Activated CD4-positive, alpha-beta T cell treated with anti-CD3 and anti-CD28 coated beads for 36 hours (primary cell): ENCODE data around the gene PTCRA. TPM values are rescaled to one million over a fixed set of nuclear protein-coding genes. Genes with fewer than 3 reads are reported as not detected.

Source experiments
- ATAC-seq: fragments of 200-7000 bp; cut with Tn5 transposase; one replicate; pipeline ENCODE4 v1.10.0; 2021; ENCODE audit warnings: mild to moderate bottlenecking, moderate library complexity
- CTCF ChIA-PET: fragments of 350-600 bp; sonication (Branson Sonifier 250); formaldehyde crosslinking; loops from one replicate; lab custom pipeline; 2021; ENCODE audit warnings: antibody characterized with exemption; lab: Charles Lee
- POLR2A ChIA-PET: fragments of 350-600 bp; sonication (Branson Sonifier 250); formaldehyde crosslinking; loops from one replicate; lab custom pipeline; 2021; ENCODE audit warnings: antibody characterized with exemption, inconsistent platforms; lab: Charles Lee
- DNase-seq: peaks from one replicate; pipeline ENCODE4 v3.0.0-alpha.2; 2020
- H3K27ac Mint-ChIP-seq: one replicate; pipeline ENCODE4 v1.8.0; 2021; ENCODE audit warnings: mixed read lengths
- H3K27me3 Mint-ChIP-seq: one replicate; pipeline ENCODE4 v1.8.0; 2021; ENCODE audit warnings: mixed read lengths
- H3K36me3 Mint-ChIP-seq: one replicate; pipeline ENCODE4 v1.8.0; 2021; ENCODE audit warnings: low read depth, mixed read lengths
- H3K4me1 Mint-ChIP-seq: one replicate; pipeline ENCODE4 v1.8.0; 2021; ENCODE audit warnings: mixed read lengths
- H3K4me3 Mint-ChIP-seq: one replicate; pipeline ENCODE4 v1.8.0; 2021; ENCODE audit warnings: mild to moderate bottlenecking, moderate library complexity, mixed read lengths
- H3K9me3 Mint-ChIP-seq: one replicate; pipeline ENCODE4 v1.8.0; 2021; ENCODE audit warnings: low read depth, mixed read lengths
- intact Hi-C, 2 experiments: fragments of 100-400 bp; cut with DNase I in 1 of 2; cut with micrococcal nuclease in 1 of 2; formaldehyde crosslinking; loops; one replicate each; pipeline versions ENCODE4 v1.14.2 to v1.15.1; 2022 to 2024; cut with DNase I, micrococcal nuclease
- total RNA-seq, 2 experiments: library from RNA; stranded (reverse); gene quantifications; one replicate each; pipeline ENCODE4 v1.2.3, GENCODE V29; 2021

Gene PTCRA
- total RNA-seq, 2 experiments from 2014 or later, result not detected

GRCh38 chr6:42904467-42904866 is 11.4 kb upstream of the PTCRA start:
- ATAC-seq (no peak), DNase-seq (no peak)
- Mint-ChIP-seq H3K4me1 (peaks cover 9% of the 10 kb centered on the region), H3K27me3 (no peaks in the 10 kb centered on the region), H3K36me3 (no peaks in the 10 kb centered on the region), H3K9me3 (no peaks in the 10 kb centered on the region), H3K27ac (no peak overlapping the region), H3K4me3 (no peak overlapping the region)
- POLR2A ChIA-PET, result no interaction called here
- intact Hi-C loops, result loop anchor here (5.0 to 10.0 kb wide), 3 partner anchors 118 to 490 kb away; partner anchors contain the start of gene RRP36 (in 1 of the 2)
- CTCF ChIA-PET, result no interaction called here

GRCh38 chr6:42907336-42907735 is 8.5 kb upstream of the PTCRA start:
- Mint-ChIP-seq H3K36me3 (no peaks in the 10 kb centered on the region), H3K9me3 (no peaks in the 10 kb centered on the region), H3K27ac (no peak overlapping the region), H3K4me1 (peaks cover 4% of the 10 kb centered on the region), H3K4me3 (no peak overlapping the region), H3K27me3 (peaks cover 4% of the 10 kb centered on the region)
- no peak for ATAC-seq
- POLR2A ChIA-PET, result no interaction called here
- CTCF ChIA-PET, result interaction anchor here (1.6 kb wide), 1 partner anchor 7 kb away, joined by 3 read pairs; no protein-coding TSS in a partner anchor
- DNase-seq, result no peak
- intact Hi-C loops, result loop anchor here in 1 of 2 experiments (10.0 kb wide), 1 partner anchor 487 kb away; no protein-coding TSS in a partner anchor

- peaks cover 4% of the 10 kb centered on the region for H3K4me1 Mint-ChIP-seq
- ChIA-PET POLR2A (interaction anchor here (0.6 to 0.7 kb wide), 2 partner anchors 150 to 263 kb away, joined by 4 read pairs; partner anchors contain the start of genes KLC4 and MRPL2), CTCF (interaction anchor here (0.5 to 0.6 kb wide), 2 partner anchors 54 to 233 kb away, joined by 3 read pairs; no protein-coding TSS in a partner anchor)
- ATAC-seq, result no peak
- peaks cover 6% of the 10 kb centered on the region for H3K27me3 Mint-ChIP-seq
- no peak overlapping the region for H3K27ac Mint-ChIP-seq
- intact Hi-C loops, result loop anchor here in 1 of 2 experiments (10.0 kb wide), 1 partner anchor 485 kb away; no protein-coding TSS in a partner anchor
- no peak for DNase-seq
- no peak overlapping the region for H3K4me3 Mint-ChIP-seq
- no peaks in the 10 kb centered on the region for H3K36me3 Mint-ChIP-seq
- H3K9me3 Mint-ChIP-seq, result no peaks in the 10 kb centered on the region
These were observed 6.0 kb upstream of the PTCRA start for GRCh38 chr6:42909835-42910234.

- Mint-ChIP-seq H3K36me3 (no peaks in the 10 kb centered on the region), H3K27ac (no peak overlapping the region), H3K4me1 (peaks cover 4% of the 10 kb centered on the region), H3K27me3 (peaks cover 6% of the 10 kb centered on the region), H3K4me3 (no peak overlapping the region), H3K9me3 (no peaks in the 10 kb centered on the region)
- ATAC-seq (no peak), DNase-seq (no peak)
- ChIA-PET POLR2A (no interaction called here), CTCF (interaction anchor here (0.5 to 1.5 kb wide), 4 partner anchors 8 to 248 kb away, joined by 3 to 4 read pairs (median 3); no protein-coding TSS in a partner anchor)
- intact Hi-C loops, result no loop called here
These were observed 4.5 kb upstream of the PTCRA start for GRCh38 chr6:42911171-42912021.

- H3K4me1 Mint-ChIP-seq, result peaks cover 4% of the 10 kb centered on the region
- peaks cover 6% of the 10 kb centered on the region for H3K27me3 Mint-ChIP-seq
- POLR2A ChIA-PET, result interaction anchor here (0.8 kb wide), 1 partner anchor 15 kb away, joined by 7 read pairs; no protein-coding TSS in a partner anchor
- ATAC-seq (no peak), DNase-seq (no peak)
- CTCF ChIA-PET, result interaction anchor here (0.6 to 2.2 kb wide), 4 partner anchors 8 to 402 kb away, joined by 3 to 7 read pairs (median 3); no protein-coding TSS in a partner anchor
- H3K27ac Mint-ChIP-seq, result no peak overlapping the region
- H3K4me3 Mint-ChIP-seq, result no peak overlapping the region
- intact Hi-C loops, result no loop called here
- no peaks in the 10 kb centered on the region for H3K9me3 Mint-ChIP-seq
- H3K36me3 Mint-ChIP-seq, result no peaks in the 10 kb centered on the region
These were observed 1.3 kb upstream of the PTCRA start for GRCh38 chr6:42914546-42914945.

- DNase-seq, result no peak
- intact Hi-C loops, result no loop called here
- no peaks in the 10 kb centered on the region for H3K36me3 Mint-ChIP-seq
- H3K27me3 Mint-ChIP-seq, result peaks cover 4% of the 10 kb centered on the region
- ChIA-PET POLR2A (no interaction called here), CTCF (no interaction called here)
- H3K9me3 Mint-ChIP-seq, result no peaks in the 10 kb centered on the region
- peak; percentile 49 for ATAC-seq
- no peak overlapping the region for H3K4me3 Mint-ChIP-seq
- no peak overlapping the region for H3K27ac Mint-ChIP-seq
- H3K4me1 Mint-ChIP-seq, result peaks cover 1% of the 10 kb centered on the region
These were observed 435 bp downstream of the PTCRA start for GRCh38 chr6:42916288-42916687.

GRCh38 chr6:42921801-42922200 is 5.9 kb downstream of the PTCRA start:
- Mint-ChIP-seq H3K27ac (no peak overlapping the region), H3K4me3 (no peak overlapping the region), H3K4me1 (no peaks in the 10 kb centered on the region), H3K36me3 (no peaks in the 10 kb centered on the region), H3K27me3 (no peaks in the 10 kb centered on the region), H3K9me3 (no peaks in the 10 kb centered on the region)
- ATAC-seq (no peak), DNase-seq (no peak)
- intact Hi-C loops, result no loop called here
- CTCF ChIA-PET, result no interaction called here
- POLR2A ChIA-PET, result no interaction called here

GRCh38 chr6:42923666-42924065 is 7.8 kb downstream of the PTCRA start:
- H3K27ac Mint-ChIP-seq, result no peak overlapping the region
- POLR2A ChIA-PET, result interaction anchor here (0.5 kb wide), 1 partner anchor 11 kb away, joined by 6 read pairs; no protein-coding TSS in a partner anchor
- no peak overlapping the region for H3K4me3 Mint-ChIP-seq
- no peak for DNase-seq
- intact Hi-C loops, result no loop called here
- no peaks in the 10 kb centered on the region for H3K9me3 Mint-ChIP-seq
- no peaks in the 10 kb centered on the region for H3K36me3 Mint-ChIP-seq
- CTCF ChIA-PET, result no interaction called here
- H3K27me3 Mint-ChIP-seq, result no peaks in the 10 kb centered on the region
- no peak for ATAC-seq
- H3K4me1 Mint-ChIP-seq, result peaks cover 5% of the 10 kb centered on the region

- POLR2A ChIA-PET, result no interaction called here
- no peak overlapping the region for H3K27ac Mint-ChIP-seq
- H3K4me3 Mint-ChIP-seq, result no peak overlapping the region
- H3K36me3 Mint-ChIP-seq, result peaks cover 3% of the 10 kb centered on the region
- ATAC-seq, result no peak
- no peaks in the 10 kb centered on the region for H3K9me3 Mint-ChIP-seq
- CTCF ChIA-PET, result no interaction called here
- peaks cover 8% of the 10 kb centered on the region for H3K4me1 Mint-ChIP-seq
- no peaks in the 10 kb centered on the region for H3K27me3 Mint-ChIP-seq
- intact Hi-C loops, result loop anchor here in 1 of 2 experiments (5.0 kb wide), 1 partner anchor 247 kb away; the partner anchor contains the start of gene SRF
- no peak for DNase-seq
These were observed 9.5 kb downstream of the PTCRA start for GRCh38 chr6:42925248-42925857.

GRCh38 chr6:42928986-42929820 is 13.3 kb downstream of the PTCRA start, which contains the start of gene CNPY3:
CNPY3 (plus strand) TSS chr6:42929480; CDS start chr6:42929571, 91 bp downstream.
- Mint-ChIP-seq H3K27ac (peak within 1 kb of the TSS; percentile 93), H3K4me3 (peak within 1 kb of the TSS; percentile 84), H3K4me1 (peaks cover 40% of the 10 kb centered on the region), H3K9me3 (no peaks in the 10 kb centered on the region), H3K36me3 (peaks cover 24% of the 10 kb centered on the region), H3K27me3 (no peaks in the 10 kb centered on the region)
- ATAC-seq, result peak; percentile 88
- intact Hi-C loops, result loop anchor here (1.0 to 5.0 kb wide), 19 partner anchors 28 to 1008 kb away; partner anchors contain the start of genes PEX6 (in 2 of the 2), PPP2R5D (in 2 of the 2), SRF (in 2 of the 2) and ABCC10 (in 1 of the 2)
- peak; percentile 98 for DNase-seq
- ChIA-PET CTCF (interaction anchor here (0.6 to 2.0 kb wide), 18 partner anchors 10 to 701 kb away, joined by 3 to 9 read pairs (median 3); partner anchors contain the start of genes GNMT, PEX6 and PPP2R5D), POLR2A (interaction anchor here (0.6 to 2.9 kb wide), 23 partner anchors 14 to 440 kb away, joined by 3 to 15 read pairs (median 4); partner anchors contain the start of genes BICRAL, CUL7, DNPH1 and KLC4)
